K562 (cell line): Measurements from ENCODE around the gene PSMC3IP. TPM values are rescaled to one million over a fixed set of nuclear protein-coding genes. Genes with fewer than 3 reads are reported as not detected.

Experiments
- EP300 ChIP-seq: IDR thresholded peaks from 2 replicates; pipeline ENCODE4 v1.6.1; 2012; ENCODE audit warnings: low read length, improper control_type of control experiment
- IRF2 ChIP-seq: sonication (generic); formaldehyde crosslinking; IDR thresholded peaks from 2 replicates; pipeline ENCODE4 v1.8.1; 2022; ENCODE audit warnings: mild to moderate bottlenecking, missing genetic modification reagents
- MEF2A ChIP-seq: IDR thresholded peaks from 2 replicates; pipeline ENCODE4 v1.6.1; 2011; ENCODE audit warnings: low read depth, mild to moderate bottlenecking, low read length, moderate library complexity; ENCODE audit not compliant: control insufficient read depth
- MTA2 ChIP-seq: fragments of 450-650 bp; IDR thresholded peaks from 2 replicates; pipeline ENCODE4 v1.6.1; 2016; ENCODE audit warnings: low read depth
- NCOA6 ChIP-seq: fragments of 450-650 bp; IDR thresholded peaks from 2 replicates; pipeline ENCODE4 v1.6.1; 2017; ENCODE audit warnings: mild to moderate bottlenecking
- NFATC3 ChIP-seq: fragments of 450-650 bp; IDR thresholded peaks from 2 replicates; pipeline ENCODE4 v1.6.1; 2017; ENCODE audit warnings: mild to moderate bottlenecking
- NFIC ChIP-seq: fragments of 450-650 bp; IDR thresholded peaks from 2 replicates; pipeline ENCODE4 v1.6.1; 2017; ENCODE audit warnings: mild to moderate bottlenecking, inconsistent platforms
- PBX2 ChIP-seq, 2 experiments: IDR thresholded peaks in 1 of 2; conservative IDR thresholded peaks in 1 of 2; 2 replicates each; pipeline ENCODE4 v1.6.1; 2016; ENCODE audit warnings: low read depth in 2 of 2, mild to moderate bottlenecking in 1 of 2, missing compliant biosample characterization in 1 of 2, missing genetic modification characterization in 1 of 2, moderate library complexity in 1 of 2
- RBM15 ChIP-seq: fragments of 200-400 bp; formaldehyde crosslinking; IDR thresholded peaks from 2 replicates; pipeline ENCODE4 v1.6.1; 2018; ENCODE audit warnings: mild to moderate bottlenecking, low read length, moderate library complexity; ENCODE audit not compliant: insufficient read depth
- SUPT5H ChIP-seq: fragments of 450-650 bp; IDR thresholded peaks from 2 replicates; pipeline ENCODE4 v1.6.1; 2016
- THRAP3 ChIP-seq: fragments of 450-650 bp; IDR thresholded peaks from 2 replicates; pipeline ENCODE4 v1.6.1; 2016; ENCODE audit warnings: mild to moderate bottlenecking, inconsistent platforms, borderline replicate concordance
- TOE1 ChIP-seq, 2 experiments: fragments of 450-650 bp in 1 of 2; sonication (generic) in 1 of 2; formaldehyde crosslinking in 1 of 2; IDR thresholded peaks; 2 replicates each; pipeline versions ENCODE4 v1.7.1 to v1.8.0; 2016 to 2022; ENCODE audit warnings: borderline replicate concordance in 2 of 2, mild to moderate bottlenecking in 2 of 2, antibody characterized with exemption in 1 of 2, inconsistent platforms in 1 of 2, low read depth in 1 of 2, missing genetic modification reagents in 1 of 2, moderate library complexity in 1 of 2
- ZNF124 ChIP-seq: sonication (generic); formaldehyde crosslinking; IDR thresholded peaks from 2 replicates; pipeline ENCODE4 v1.8.1; 2022; ENCODE audit warnings: missing genetic modification reagents
- ZNF408 ChIP-seq: fragments of 250-450 bp; sonication (Bioruptor Pico); IDR thresholded peaks from 2 replicates; pipeline ENCODE4 v1.4.0; 2020; ENCODE audit warnings: low read depth, mild to moderate bottlenecking, moderate library complexity
- ZNF639 ChIP-seq, 2 experiments: fragments of 200-800 bp in 1 of 2; sonication (Bioruptor generic) in 1 of 2; sonication (generic) in 1 of 2; formaldehyde crosslinking in 1 of 2; IDR thresholded peaks in 1 of 2; conservative IDR thresholded peaks in 1 of 2; 2 replicates each; pipeline versions ENCODE4 v1.5.0 to v1.6.1; 2016 to 2020; ENCODE audit warnings: missing compliant biosample characterization in 1 of 2, missing genetic modification characterization in 1 of 2, missing genetic modification reagents in 1 of 2
- polyA plus RNA-seq, 8 experiments: library from polyadenylated mRNA; depleted of rRNA in 4 of 8; stranded (reverse) in 5 of 8; unstranded in 3 of 8; fragments of >200 nt; fragmentation: Nextera tagmentation in 2 of 8; fragmentation: Illumina TruSeq in 1 of 8; extraction: Ambion mirVana in 2 of 8; extraction: Trizol in 1 of 8; gene quantifications; 2 replicates each; pipeline versions ENCODE4 v1.2.1 to v1.2.3, GENCODE V29; 2011 to 2014; ENCODE audit warnings: inconsistent platforms in 1 of 8, missing spikeins in 1 of 8
- total RNA-seq, 7 experiments: library from RNA; depleted of rRNA in 6 of 7; stranded (reverse); fragments of >200 nt in 6 of 7; fragmentation: Illumina TruSeq in 2 of 7; extraction: Trizol in 2 of 7; gene quantifications; 2 replicates each; pipeline versions ENCODE4 v1.2.1 to v1.2.3, GENCODE V29; 2011 to 2021; ENCODE audit warnings: low replicate concordance in 1 of 7
- TF ChIP-seq, protein P1 (sequence below): fragments of 250-450 bp; sonication (Bioruptor Pico); IDR thresholded peaks from 2 replicates; pipeline ENCODE4 v1.8.0; 2021; ENCODE audit warnings: moderate library complexity, mild to moderate bottlenecking, inconsistent platforms
- TF ChIP-seq, protein P2 (sequence below): fragments of 250-450 bp; sonication (Bioruptor Pico); IDR thresholded peaks from 2 replicates; pipeline ENCODE4 v1.4.0; 2020; ENCODE audit warnings: mild to moderate bottlenecking
- TF ChIP-seq, protein P3 (sequence below): sonication (generic); formaldehyde crosslinking; IDR thresholded peaks from 2 replicates; pipeline ENCODE4 v1.5.0; 2020; ENCODE audit warnings: missing genetic modification reagents

PSMC3IP gene
- total and polyA plus RNA-seq, 9 of the 15 experiments (the other 6 are each of a cell fraction or from before 2014, with no cell fraction given), result 13.8 to 65.6 (median 32.8) TPM

DNA sequence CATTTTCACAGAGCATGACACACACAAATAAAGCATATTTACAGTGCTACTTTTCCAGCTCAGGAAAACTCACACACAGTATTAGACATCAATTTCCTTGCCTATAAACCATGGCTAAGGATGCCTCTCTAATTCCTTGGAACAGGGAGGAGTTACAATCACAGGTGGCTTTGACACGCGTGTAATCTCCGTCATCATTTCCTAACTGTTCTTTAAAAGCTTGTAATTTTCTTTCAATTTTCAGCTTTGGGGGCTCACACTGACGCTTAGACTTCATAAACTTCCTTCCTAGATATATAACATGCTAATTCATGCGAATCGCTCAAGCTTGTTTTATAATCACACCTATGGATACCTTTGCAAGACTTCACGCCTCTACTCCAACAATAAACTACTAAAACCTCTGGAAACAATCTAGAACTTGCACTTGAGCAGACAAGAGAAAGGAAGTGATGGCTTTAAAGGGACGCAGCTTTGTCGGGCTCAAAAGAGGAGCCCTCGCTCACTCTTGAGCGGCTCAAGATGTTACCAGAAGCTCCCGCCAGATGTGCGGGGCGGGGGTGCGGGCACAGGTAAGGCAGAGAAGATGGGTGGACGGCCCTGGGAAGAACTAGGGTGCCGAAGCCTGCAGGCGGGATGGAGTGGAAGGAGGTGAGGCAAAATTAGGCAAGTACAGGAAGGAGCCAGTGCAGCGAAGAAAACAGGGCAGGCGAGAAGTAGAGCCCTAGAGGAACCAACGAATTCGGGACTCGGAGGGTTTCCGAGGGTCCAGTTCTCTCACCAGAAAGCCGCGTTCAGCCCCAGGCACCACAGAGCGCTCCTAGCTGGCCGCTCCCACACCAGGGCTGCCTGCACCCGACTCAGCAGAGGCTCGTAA is 31.0 kb upstream of the PSMC3IP start (continued):
- TF ChIP-seq IRF2 (CRISPR knock-in tag) (no peak), EP300 (no peak), TOE1 (IDR thresholded peaks at IDR 0.05; ENCODE audit: borderline replicate concordance) (0 out of 2 replicates have a peak, but pooled peaks have one; percentile 27), TOE1 (CRISPR knock-in tag; IDR thresholded peaks at IDR 0.05; ENCODE audit: borderline replicate concordance, low read depth) (no peak), NCOA6 (no peak), MEF2A (no peak), RBM15 (no peak), ZNF408 (no peak), MTA2 (no peak), ZNF124 (CRISPR knock-in tag) (no peak), PBX2 (CRISPR knock-in tag; IDR thresholded peaks at IDR 0.05; ENCODE audit: low read depth) (no peak), PBX2 (tag; conservative IDR thresholded peaks at IDR 0.05; ENCODE audit: low read depth) (no peak), ZNF639 (CRISPR knock-in tag; conservative IDR thresholded peaks at IDR 0.05 in 1 of 2, IDR thresholded peaks at IDR 0.05 in 1 of 2) (no peak), NFATC3 (no peak), NFIC (no peak), SUPT5H (no peak), THRAP3 (no peak)
- TF ChIP-seq, protein P1, sequence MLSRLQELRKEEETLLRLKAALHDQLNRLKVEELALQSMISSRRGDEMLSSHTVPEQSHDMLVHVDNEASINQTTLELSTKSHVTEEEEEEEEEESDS (CRISPR knock-in tag), result no peak
- TF ChIP-seq, protein P2, sequence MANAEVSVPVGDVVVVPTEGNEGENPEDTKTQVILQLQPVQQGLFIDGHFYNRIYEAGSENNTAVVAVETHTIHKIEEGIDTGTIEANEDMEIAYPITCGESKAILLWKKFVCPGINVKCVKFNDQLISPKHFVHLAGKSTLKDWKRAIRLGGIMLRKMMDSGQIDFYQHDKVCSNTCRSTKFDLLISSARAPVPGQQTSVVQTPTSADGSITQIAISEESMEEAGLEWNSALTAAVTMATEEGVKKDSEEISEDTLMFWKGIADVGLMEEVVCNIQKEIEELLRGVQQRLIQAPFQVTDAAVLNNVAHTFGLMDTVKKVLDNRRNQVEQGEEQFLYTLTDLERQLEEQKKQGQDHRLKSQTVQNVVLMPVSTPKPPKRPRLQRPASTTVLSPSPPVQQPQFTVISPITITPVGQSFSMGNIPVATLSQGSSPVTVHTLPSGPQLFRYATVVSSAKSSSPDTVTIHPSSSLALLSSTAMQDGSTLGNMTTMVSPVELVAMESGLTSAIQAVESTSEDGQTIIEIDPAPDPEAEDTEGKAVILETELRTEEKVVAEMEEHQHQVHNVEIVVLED (CRISPR knock-in tag), result no peak
- TF ChIP-seq, protein P3, sequence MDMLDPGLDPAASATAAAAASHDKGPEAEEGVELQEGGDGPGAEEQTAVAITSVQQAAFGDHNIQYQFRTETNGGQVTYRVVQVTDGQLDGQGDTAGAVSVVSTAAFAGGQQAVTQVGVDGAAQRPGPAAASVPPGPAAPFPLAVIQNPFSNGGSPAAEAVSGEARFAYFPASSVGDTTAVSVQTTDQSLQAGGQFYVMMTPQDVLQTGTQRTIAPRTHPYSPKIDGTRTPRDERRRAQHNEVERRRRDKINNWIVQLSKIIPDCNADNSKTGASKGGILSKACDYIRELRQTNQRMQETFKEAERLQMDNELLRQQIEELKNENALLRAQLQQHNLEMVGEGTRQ, result no peak
